Esophagus squamous epithelium (tissue), 4 donors: ENCODE data around the gene FBXO41.
A peak's percentile ranks its signal among the peaks of the same experiment; 100 is the strongest.

Experiments
- CTCF ChIP-seq, 6 experiments: fragments of 450-650 bp in 4 of 6; fragments of 200-600 bp in 2 of 6; sonication (generic) in 2 of 6; IDR thresholded peaks; one replicate each; pipeline ENCODE4 v1.5.1; 2016 to 2019; ENCODE audit warnings: antibody characterized with exemption in 6 of 6, mild to moderate bottlenecking in 4 of 6, moderate library complexity in 4 of 6
- POLR2A ChIP-seq, 4 donors: fragments of 450-650 bp; IDR thresholded peaks; one replicate each; pipeline ENCODE4 v1.6.1; 2017; ENCODE audit warnings: antibody characterized with exemption in 4 of 4, mild to moderate bottlenecking in 4 of 4, moderate library complexity in 3 of 4

- TF ChIP-seq CTCF (IDR thresholded peaks at IDR 0.05), result peak; percentile 84 to 93 (median 86)
- TF ChIP-seq POLR2A (IDR thresholded peaks at IDR 0.05), result no peak
Observed at GRCh38 chr2:73212448-73213176, 71.7 kb downstream of the FBXO41 start.
